ENCODE data around the gene CALB2. TPM values are rescaled to one million over a fixed set of nuclear protein-coding genes. Genes with fewer than 3 reads are reported as not detected.
"Not testable (repeated sequence)": the region's sequence is repeated elsewhere in the genome, so short reads cannot be mapped to it uniquely, and the experiment has no call there.

Gene CALB2
- total RNA-seq, 1 experiment from 2014 or later, result 1.6 TPM

DNA sequence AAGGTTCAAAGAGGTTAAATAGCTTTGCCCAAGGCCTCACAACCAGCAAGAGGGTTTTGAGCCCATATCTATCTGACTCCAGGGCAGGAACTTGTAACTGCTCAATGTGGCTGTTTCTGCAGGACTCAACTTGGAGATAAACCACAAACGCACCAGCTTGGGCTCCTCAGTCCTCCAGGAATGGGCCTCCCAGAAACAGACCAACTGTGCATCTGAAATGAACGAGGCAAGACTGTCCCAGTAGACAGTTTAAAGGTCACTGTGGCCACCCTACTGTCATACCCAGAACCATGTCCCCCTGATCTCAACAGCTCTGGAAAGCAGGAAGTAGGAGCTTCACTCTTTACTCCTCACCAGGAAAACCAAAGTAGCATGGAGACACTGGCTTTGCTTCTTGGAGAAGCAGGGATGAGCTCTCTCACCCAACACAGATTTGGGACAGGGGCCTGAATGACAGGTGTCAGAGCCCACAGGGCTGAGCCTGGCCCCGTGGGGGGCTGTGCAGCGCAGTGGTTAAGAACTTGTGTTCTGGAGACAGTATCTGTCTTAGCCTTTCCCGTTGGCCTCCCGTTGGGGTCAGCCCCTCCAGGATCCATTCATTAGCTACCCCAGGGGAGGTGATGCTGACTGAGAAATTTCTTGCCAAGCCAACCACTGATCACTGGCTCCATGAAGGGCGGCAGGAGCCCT, 2.3 kb upstream of the CALB2 start (continued):
- TF ChIP-seq, protein P1, sequence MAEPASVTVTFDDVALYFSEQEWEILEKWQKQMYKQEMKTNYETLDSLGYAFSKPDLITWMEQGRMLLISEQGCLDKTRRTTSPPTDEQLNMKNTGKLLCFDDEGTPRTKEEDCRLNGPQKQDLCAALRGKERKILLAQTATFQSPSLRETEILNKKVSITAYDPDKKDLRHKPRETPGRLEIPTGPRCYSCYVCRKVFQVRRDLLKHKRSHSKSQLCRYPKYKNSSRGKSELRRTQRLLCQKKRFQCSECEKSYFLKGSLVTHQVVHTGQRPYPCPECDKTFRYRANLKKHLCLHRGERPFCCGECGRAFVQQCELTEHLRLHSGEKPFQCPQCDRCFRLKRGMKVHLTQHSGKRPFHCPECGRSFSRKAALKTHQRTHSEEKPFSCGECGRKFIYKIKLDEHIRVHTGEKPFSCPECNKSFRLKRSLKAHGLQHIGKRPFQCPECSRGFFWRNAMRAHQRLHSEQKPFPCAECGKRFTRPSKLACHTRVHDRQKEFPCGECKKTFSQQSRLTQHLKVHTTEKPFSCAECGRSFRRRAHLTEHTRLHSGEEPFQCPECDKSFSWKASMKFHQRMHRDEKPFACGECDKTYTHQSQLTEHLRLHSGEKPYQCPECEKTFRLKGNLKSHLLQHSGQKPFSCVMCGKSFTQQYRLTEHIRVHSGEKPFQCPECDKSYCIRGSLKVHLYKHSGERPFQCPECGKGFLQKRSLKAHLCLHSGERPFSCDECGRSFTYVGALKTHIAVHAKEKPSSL (CRISPR knock-in tag; conservative IDR thresholded peaks at IDR 0.05), result no peak
- no peak for TF ChIP-seq EMX1 (CRISPR knock-in tag; IDR thresholded peaks at IDR 0.05)
- TF ChIP-seq NFYB (CRISPR knock-in tag; conservative IDR thresholded peaks at IDR 0.05; ENCODE audit: low read depth), result no peak
- no peak for TF ChIP-seq ZNF317 (CRISPR knock-in tag; IDR thresholded peaks at IDR 0.05; ENCODE audit: borderline replicate concordance, low read depth)
- no peak for TF ChIP-seq RELA (CRISPR knock-in tag; IDR thresholded peaks at IDR 0.05; ENCODE audit: borderline replicate concordance)
- no peak for TF ChIP-seq KAT7 (CRISPR knock-in tag; IDR thresholded peaks at IDR 0.05; ENCODE audit: borderline replicate concordance)
- no peak for TF ChIP-seq ATF1 (CRISPR knock-in tag; IDR thresholded peaks at IDR 0.05)
- no peak for TF ChIP-seq ZNF138 (CRISPR knock-in tag; conservative IDR thresholded peaks at IDR 0.05)
- no peak for TF ChIP-seq RORB (CRISPR knock-in tag; IDR thresholded peaks at IDR 0.05)
- TF ChIP-seq, protein P2, sequence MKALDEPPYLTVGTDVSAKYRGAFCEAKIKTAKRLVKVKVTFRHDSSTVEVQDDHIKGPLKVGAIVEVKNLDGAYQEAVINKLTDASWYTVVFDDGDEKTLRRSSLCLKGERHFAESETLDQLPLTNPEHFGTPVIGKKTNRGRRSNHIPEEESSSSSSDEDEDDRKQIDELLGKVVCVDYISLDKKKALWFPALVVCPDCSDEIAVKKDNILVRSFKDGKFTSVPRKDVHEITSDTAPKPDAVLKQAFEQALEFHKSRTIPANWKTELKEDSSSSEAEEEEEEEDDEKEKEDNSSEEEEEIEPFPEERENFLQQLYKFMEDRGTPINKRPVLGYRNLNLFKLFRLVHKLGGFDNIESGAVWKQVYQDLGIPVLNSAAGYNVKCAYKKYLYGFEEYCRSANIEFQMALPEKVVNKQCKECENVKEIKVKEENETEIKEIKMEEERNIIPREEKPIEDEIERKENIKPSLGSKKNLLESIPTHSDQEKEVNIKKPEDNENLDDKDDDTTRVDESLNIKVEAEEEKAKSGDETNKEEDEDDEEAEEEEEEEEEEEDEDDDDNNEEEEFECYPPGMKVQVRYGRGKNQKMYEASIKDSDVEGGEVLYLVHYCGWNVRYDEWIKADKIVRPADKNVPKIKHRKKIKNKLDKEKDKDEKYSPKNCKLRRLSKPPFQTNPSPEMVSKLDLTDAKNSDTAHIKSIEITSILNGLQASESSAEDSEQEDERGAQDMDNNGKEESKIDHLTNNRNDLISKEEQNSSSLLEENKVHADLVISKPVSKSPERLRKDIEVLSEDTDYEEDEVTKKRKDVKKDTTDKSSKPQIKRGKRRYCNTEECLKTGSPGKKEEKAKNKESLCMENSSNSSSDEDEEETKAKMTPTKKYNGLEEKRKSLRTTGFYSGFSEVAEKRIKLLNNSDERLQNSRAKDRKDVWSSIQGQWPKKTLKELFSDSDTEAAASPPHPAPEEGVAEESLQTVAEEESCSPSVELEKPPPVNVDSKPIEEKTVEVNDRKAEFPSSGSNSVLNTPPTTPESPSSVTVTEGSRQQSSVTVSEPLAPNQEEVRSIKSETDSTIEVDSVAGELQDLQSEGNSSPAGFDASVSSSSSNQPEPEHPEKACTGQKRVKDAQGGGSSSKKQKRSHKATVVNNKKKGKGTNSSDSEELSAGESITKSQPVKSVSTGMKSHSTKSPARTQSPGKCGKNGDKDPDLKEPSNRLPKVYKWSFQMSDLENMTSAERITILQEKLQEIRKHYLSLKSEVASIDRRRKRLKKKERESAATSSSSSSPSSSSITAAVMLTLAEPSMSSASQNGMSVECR (CRISPR knock-in tag; IDR thresholded peaks at IDR 0.05; ENCODE audit: borderline replicate concordance), result no peak
- TF ChIP-seq, protein P3, sequence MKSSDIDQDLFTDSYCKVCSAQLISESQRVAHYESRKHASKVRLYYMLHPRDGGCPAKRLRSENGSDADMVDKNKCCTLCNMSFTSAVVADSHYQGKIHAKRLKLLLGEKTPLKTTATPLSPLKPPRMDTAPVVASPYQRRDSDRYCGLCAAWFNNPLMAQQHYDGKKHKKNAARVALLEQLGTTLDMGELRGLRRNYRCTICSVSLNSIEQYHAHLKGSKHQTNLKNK (CRISPR knock-in tag; IDR thresholded peaks at IDR 0.05), result no peak
- TF ChIP-seq, protein P4, sequence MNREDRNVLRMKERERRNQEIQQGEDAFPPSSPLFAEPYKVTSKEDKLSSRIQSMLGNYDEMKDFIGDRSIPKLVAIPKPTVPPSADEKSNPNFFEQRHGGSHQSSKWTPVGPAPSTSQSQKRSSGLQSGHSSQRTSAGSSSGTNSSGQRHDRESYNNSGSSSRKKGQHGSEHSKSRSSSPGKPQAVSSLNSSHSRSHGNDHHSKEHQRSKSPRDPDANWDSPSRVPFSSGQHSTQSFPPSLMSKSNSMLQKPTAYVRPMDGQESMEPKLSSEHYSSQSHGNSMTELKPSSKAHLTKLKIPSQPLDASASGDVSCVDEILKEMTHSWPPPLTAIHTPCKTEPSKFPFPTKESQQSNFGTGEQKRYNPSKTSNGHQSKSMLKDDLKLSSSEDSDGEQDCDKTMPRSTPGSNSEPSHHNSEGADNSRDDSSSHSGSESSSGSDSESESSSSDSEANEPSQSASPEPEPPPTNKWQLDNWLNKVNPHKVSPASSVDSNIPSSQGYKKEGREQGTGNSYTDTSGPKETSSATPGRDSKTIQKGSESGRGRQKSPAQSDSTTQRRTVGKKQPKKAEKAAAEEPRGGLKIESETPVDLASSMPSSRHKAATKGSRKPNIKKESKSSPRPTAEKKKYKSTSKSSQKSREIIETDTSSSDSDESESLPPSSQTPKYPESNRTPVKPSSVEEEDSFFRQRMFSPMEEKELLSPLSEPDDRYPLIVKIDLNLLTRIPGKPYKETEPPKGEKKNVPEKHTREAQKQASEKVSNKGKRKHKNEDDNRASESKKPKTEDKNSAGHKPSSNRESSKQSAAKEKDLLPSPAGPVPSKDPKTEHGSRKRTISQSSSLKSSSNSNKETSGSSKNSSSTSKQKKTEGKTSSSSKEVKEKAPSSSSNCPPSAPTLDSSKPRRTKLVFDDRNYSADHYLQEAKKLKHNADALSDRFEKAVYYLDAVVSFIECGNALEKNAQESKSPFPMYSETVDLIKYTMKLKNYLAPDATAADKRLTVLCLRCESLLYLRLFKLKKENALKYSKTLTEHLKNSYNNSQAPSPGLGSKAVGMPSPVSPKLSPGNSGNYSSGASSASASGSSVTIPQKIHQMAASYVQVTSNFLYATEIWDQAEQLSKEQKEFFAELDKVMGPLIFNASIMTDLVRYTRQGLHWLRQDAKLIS (CRISPR knock-in tag; IDR thresholded peaks at IDR 0.05; ENCODE audit: borderline replicate concordance), result no peak
- no peak for TF ChIP-seq ZNF423 (CRISPR knock-in tag; IDR thresholded peaks at IDR 0.05)
- TF ChIP-seq ZNF263 (CRISPR knock-in tag; IDR thresholded peaks at IDR 0.05; ENCODE audit: low read depth), result no peak

DNA sequence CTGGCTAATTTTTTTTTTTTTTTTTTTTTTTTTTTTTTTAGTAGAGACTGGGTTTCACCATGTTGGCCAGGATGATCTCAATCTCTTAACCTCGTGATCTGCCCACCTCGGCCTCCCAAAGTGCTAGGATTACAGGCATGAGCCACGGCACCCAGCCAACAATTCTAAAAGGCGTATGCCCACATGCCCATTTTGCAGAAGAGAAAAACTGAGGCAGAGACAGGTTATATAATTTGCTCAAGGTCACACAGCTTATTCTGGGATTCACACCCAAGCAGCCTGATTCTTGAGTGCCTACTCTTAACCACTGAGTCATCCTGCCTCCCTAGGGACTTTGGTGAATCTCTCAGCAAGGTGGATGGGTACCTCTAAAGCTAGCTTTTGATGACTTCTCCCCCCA, 1.6 kb upstream of the CALB2 start:
- H3K4me3 Mint-ChIP-seq; POLR2A ChIA-PET; H3K27ac Mint-ChIP-seq; DNase-seq (ENCODE audit: low spot score); H3K36me3 Mint-ChIP-seq; ATAC-seq; H3K9me3 Mint-ChIP-seq: not testable (repeated sequence)
- Mint-ChIP-seq H3K27me3 (ENCODE audit: low read depth) (peaks cover 34% of the 10 kb centered on the region), H3K4me1 (peaks cover 13% of the 10 kb centered on the region)
- CTCF ChIA-PET, result interaction anchor here (1.1 to 3.7 kb wide), 9 partner anchors 11 to 586 kb away, joined by 3 to 27 read pairs (median 5); no protein-coding TSS in a partner anchor

Measured in WTC11 (cell line).